ENCODE data around the gene ANO8. TPM values are rescaled to one million over a fixed set of nuclear protein-coding genes. Genes with fewer than 3 reads are reported as not detected.

Gene ANO8
- polyA plus RNA-seq, 1 of the 3 experiments (the other 2 are of a cell fraction): 7.8 TPM

DNA sequence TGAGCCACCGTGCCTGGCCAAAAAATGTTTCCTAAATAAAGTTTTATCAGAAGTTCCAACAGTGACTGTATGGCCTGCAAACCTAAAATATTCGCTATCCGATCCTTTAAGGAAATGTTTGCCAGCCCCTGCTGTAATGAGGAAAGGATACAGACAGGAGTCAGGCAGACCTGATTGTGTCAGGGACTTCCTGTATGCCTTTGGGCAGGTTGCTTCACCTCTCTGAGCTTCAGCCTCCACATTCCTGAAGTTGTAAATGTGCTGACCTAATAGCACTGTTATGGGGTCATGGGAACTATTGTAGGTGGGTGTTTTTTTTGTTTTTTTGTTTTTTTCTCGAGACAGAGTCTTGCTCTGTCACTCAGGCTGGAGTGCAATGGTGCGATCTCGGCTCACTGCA is 37.7 kb downstream of the ANO8 start:
- CTCF ChIA-PET: interaction anchor here (0.5 to 1.5 kb wide), 3 partner anchors 8 to 89 kb away, joined by 3 to 4 read pairs (median 4); partner anchors contain the start of gene MRPL34
- 95% methylated on average over 6 of the region's 6 CpGs for WGBS (ENCODE audit: low lambda C conversion rate)

More for the DNA sequence above, 37.7 kb downstream of the ANO8 start:
- Histone ChIP-seq H3K9me2 (no peaks in the 10 kb centered on the region), H3K4me3 (ENCODE audit: low read depth in 2 of 2, low read length in 1 of 2) (no peak overlapping the region), H3K9ac (no peak overlapping the region), H3K79me2 (ENCODE audit: insufficient read depth) (peaks cover 6% of the 10 kb centered on the region; the same call in 1 of the 2 replicates), H3K27me3 (ENCODE audit: insufficient read depth) (no peaks in the 10 kb centered on the region), H3K4me2 (no peak overlapping the region), H3K4me1 (ENCODE audit: control insufficient read depth in 1 of 2, insufficient read depth in 2 of 2, low read depth in 1 of 2, low read length in 1 of 2) (peaks cover 0 to 6% of the 10 kb centered on the region in 2 experiments; a peak in 1 of 4 replicates), H3F3A (replicated peaks; ENCODE audit: insufficient read depth) (peaks cover 17% of the 10 kb centered on the region), H4K20me1 (ENCODE audit: insufficient read depth) (no peaks in the 10 kb centered on the region), H3K36me3 (replicated peaks in 1 of 2; ENCODE audit: control insufficient read depth in 1 of 2, insufficient read depth in 2 of 2, low read length in 1 of 2) (peaks cover 0 to 3% of the 10 kb centered on the region in 2 experiments), H3K27ac (ENCODE audit: low read depth in 2 of 2, low read length in 1 of 2) (no peak overlapping the region), H2AFZ (ENCODE audit: low read depth) (no peak overlapping the region), H3K9me3 (no peaks in the 10 kb centered on the region)
- DNase-seq: no peak
- TF ChIP-seq TEAD4 (IDR thresholded peaks at IDR 0.05; ENCODE audit: borderline replicate concordance, insufficient read depth) (no peak), SIN3A (IDR thresholded peaks at IDR 0.05; ENCODE audit: borderline replicate concordance, low read depth, low read length) (no peak), MAX (IDR thresholded peaks at IDR 0.05; ENCODE audit: low read depth) (no peak), ELF1 (IDR thresholded peaks at IDR 0.05) (no peak), RCOR1 (IDR thresholded peaks at IDR 0.05; ENCODE audit: low read length) (no peak), EP300 (IDR thresholded peaks at IDR 0.05; ENCODE audit: borderline replicate concordance in 1 of 2, low read depth in 1 of 2, low read length in 1 of 2) (no peak), MXI1 (IDR thresholded peaks at IDR 0.05; ENCODE audit: low read depth, low read length) (no peak), POLR2AphosphoS5 (IDR thresholded peaks at IDR 0.05; ENCODE audit: low read depth, low read length) (no peak), RXRA (IDR thresholded peaks at IDR 0.05; ENCODE audit: borderline replicate concordance, low read depth) (no peak), REST (IDR thresholded peaks at IDR 0.05; ENCODE audit: low read depth, low read length) (no peak), PBX3 (IDR thresholded peaks at IDR 0.05) (no peak), FOXM1 (IDR thresholded peaks at IDR 0.05; ENCODE audit: low read depth) (no peak)
- TF ChIP-seq, protein P1, sequence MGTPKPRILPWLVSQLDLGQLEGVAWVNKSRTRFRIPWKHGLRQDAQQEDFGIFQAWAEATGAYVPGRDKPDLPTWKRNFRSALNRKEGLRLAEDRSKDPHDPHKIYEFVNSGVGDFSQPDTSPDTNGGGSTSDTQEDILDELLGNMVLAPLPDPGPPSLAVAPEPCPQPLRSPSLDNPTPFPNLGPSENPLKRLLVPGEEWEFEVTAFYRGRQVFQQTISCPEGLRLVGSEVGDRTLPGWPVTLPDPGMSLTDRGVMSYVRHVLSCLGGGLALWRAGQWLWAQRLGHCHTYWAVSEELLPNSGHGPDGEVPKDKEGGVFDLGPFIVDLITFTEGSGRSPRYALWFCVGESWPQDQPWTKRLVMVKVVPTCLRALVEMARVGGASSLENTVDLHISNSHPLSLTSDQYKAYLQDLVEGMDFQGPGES (IDR thresholded peaks at IDR 0.05; ENCODE audit: low read depth, low read length): no peak
- TF ChIP-seq, protein P2, sequence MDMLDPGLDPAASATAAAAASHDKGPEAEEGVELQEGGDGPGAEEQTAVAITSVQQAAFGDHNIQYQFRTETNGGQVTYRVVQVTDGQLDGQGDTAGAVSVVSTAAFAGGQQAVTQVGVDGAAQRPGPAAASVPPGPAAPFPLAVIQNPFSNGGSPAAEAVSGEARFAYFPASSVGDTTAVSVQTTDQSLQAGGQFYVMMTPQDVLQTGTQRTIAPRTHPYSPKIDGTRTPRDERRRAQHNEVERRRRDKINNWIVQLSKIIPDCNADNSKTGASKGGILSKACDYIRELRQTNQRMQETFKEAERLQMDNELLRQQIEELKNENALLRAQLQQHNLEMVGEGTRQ (IDR thresholded peaks at IDR 0.05; ENCODE audit: borderline replicate concordance, low read depth, low read length): no peak
- POLR2A ChIA-PET: no interaction called here

Measured in SK-N-SH (cell line).